Forelimb muscle (tissue), 1 donor: ENCODE measurements around the gene ZNF212. TPM values are rescaled to one million over a fixed set of nuclear protein-coding genes. Genes with fewer than 3 reads are reported as not detected.
"Not testable (repeated sequence)": the region's sequence is repeated elsewhere in the genome, so short reads cannot be mapped to it uniquely, and the experiment has no call there.

Experiments used
- DNase-seq: peaks from one replicate; pipeline ENCODE4 v3.0.0-alpha.2; 2013; ENCODE audit warnings: low read depth
- polyA plus RNA-seq: library from polyadenylated mRNA; unstranded; fragments of 120-200 nt; gene quantifications from one replicate; pipeline ENCODE4 v1.2.1, GENCODE V29; 2013; ENCODE audit not compliant: insufficient read length

ZNF212 gene
- polyA plus RNA-seq, 1 donor = 10.1 TPM

DNA sequence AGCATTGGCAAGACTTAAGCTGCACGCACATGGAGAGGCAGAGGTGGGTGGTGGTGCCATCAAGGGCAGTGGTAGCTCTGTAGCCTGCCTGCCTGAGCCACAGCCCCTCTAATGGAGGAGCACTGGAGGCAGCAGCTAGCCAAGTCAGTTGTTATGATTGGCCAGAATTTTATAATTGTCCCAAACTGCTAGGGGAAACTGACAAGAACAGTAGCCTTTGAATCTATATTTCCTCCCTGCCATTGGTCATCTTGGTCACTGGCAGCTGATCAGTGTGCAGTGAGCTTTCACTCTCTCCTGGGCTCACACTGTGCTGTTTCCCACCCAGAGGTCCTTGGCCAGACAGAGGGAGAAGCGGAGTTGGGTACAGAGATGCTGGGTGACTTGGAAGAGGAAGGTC, 12.9 kb downstream of the ZNF212 start:
- DNase-seq = no peak

DNA sequence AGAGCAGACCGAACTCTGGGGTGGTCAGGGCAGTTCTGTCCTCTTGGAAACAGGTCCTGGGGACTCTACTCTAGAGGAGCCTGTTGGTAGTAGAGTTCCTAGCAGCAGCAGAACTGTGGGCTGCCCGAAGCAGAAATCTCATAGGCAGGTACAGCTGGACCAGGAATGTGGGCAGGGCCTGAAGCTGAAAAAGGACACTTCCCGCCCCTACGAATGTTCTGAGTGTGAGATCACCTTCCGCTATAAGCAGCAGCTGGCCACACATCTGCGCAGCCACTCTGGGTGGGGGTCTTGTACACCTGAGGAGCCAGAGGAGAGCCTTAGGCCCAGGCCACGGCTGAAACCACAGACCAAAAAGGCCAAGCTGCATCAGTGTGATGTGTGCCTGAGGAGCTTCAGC, 14.2 kb downstream of the ZNF212 start:
- DNase-seq = no peak

DNA sequence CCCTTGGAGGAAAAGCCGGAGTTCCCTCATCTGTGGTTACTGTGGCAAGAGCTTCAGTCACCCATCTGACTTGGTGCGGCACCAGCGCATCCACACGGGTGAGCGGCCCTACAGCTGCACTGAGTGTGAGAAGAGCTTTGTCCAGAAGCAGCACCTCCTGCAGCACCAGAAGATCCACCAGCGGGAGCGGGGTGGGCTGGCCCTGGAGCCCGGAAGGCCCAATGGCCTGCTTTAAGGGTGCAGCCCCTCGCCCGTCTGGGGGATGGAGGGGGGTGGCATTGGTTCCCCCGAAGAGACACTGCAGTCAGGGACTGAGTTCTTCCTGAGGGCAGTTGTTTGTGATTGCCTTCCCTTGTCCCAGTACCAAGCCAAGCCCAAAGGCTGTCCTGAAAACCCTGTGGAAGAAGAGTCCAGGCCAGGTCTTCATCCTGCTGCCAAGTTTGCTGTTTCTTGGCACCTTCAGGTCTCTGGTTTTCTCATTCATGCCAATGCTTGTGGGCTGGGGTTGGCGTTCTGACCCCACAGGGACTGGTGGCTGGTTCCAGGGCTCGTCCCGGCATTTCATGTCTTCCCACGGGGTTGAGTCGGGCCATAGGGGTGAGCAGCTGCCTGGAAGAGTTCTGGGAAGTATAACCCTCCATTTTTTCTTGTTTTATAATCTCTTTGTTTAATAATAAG, 14.9 kb downstream of the ZNF212 start:
- DNase-seq = no peak

DNA sequence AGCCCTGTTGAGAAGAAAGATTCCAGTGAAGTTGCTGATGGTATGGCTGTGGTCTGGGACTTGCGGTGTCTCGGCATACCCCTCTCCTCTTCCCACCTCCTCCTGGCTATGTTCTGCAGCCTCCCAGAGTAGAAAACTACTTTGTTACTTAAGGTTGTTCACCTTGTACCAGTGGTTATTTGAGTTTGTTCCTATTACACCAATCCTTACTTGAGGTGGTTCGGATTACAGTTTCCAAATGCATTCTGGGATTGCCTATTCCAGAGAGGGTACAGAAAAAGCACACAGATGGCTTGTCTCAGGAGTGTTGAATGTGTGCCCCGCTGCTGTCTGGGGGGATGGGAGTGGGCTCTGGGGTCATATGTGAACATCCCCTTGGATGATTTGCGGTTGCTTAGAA, 15.7 kb downstream of the ZNF212 start:
- DNase-seq = no peak

DNA sequence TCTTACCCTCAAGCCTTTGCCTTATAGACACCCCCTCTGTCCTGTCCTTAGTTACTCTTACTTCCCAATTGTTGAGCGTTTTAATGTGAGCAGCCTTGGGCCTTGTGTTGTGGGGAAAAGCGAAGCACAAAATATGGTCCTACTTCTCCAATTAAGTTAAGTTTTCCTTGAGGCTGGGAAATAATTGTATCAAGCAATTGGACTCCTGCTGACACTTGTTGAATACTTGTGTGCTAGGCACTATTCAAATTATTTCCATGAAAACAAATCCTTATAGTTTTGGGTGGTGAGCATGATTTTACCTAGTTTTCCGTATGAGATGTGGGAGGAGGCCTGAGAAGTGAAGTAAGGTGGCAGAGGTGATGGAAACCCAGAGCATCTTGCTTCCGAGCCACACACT, 17.1 kb downstream of the ZNF212 start:
- DNase-seq = no peak

DNA sequence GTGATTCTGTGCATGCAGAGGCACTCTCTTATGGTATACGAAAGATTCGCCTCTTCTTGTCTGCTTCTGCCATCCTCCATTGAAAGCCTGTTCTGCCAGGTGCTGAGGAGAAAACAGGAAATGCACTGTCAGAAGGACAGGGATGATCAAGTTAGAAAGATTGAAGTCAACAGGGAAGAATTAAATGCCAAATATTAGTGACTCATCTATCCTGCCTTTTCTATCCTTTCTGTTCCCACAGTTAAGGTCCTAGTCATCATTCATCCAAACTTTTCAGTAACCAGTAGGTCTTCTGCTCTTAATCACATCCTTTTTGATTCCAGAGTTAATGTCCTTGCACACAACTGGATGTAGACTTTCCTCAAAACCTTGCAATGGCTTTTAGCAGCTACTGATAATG, 17.7 kb downstream of the ZNF212 start:
- DNase-seq = no peak

DNA sequence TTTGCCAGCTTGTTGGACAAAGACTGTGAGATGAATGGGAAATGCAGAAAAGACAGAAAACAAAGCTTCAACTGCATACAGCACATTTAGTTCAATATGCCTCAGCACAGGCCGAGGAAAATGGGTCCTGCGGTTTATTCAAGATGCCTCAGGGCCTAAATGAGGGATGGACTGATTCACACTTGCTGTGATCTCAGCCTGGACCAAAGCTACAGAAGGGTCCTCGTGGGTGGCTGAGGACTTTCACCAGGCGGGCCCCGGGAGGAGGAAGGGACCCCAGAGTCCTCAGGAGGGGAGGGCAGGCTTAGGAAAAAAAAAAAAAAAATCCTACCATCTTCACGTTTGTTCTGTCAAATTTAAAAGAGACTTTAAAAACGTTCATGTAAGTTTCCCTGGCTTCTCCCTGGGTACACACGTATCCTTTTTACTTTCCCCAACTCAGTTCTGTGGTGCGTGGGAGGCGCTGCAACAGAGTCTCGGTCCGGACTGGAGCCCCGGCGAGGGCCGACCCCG, 21.9 kb downstream of the ZNF212 start:
- DNase-seq = no peak

DNA sequence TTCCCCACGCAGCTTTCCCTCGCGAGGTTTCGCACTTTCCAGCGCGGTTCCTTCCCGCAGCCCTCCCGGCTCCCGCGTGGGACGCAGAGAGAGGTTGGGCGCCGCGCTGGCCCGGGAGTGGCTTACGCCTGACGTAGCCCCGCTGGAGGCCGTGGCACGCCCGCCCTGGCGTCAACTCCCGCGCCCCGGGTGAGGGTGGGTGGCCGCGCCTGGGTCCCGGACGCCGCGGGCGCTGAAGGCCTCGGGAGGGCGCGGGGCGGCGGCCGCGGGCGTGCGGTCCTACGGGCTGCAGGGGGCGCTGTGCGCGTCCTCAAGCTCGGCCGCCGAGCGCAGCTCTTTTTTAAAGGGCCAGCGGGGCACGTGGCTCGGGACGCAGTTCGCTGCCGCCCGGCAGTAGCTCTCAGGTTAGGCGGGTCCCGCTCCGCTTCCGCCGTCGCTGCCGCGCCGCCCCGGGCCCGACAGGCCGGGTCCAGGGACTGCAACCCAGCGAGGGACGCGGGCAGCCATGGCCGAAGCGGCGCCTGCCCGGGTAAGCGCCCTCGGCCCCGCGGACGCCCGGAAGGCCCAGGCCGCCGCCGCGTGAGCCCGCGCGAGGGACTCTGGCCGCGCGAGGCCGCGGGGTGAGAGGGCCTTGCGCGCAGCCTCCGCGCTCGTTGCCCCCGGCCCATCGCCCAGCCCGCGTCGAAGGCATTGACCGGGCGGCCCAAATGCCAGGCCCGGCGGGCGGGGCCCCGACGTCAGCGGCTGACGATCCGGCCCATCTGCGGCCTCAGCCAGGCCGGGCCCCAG, 22.6 kb downstream of the ZNF212 start, which contains the start of gene ZNF783:
Gene ZNF783, plus strand, starts transcription at position 368 of the 789 bp plus-strand sequence. Its CDS starts 138 bp downstream, at position 506.
- DNase-seq = peak; percentile 62

DNA sequence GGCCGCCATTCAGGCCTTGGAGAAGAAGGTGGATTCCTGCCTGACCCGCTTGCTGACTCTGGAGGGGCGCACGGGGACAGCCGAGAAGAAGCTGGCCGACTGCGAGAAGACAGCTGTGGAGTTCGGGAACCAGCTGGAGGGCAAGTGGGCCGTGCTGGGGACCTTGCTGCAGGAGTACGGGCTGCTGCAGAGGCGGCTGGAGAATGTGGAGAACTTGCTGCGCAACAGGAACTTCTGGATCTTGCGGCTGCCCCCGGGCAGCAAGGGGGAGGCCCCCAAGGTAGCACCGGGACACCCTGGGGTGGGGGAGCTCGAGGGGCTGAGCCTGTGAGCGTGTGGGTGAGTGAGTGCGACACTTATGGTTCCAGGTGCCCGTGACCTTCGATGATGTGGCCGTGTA, 27.0 kb downstream of the ZNF212 start:
- no peak for DNase-seq

DNA sequence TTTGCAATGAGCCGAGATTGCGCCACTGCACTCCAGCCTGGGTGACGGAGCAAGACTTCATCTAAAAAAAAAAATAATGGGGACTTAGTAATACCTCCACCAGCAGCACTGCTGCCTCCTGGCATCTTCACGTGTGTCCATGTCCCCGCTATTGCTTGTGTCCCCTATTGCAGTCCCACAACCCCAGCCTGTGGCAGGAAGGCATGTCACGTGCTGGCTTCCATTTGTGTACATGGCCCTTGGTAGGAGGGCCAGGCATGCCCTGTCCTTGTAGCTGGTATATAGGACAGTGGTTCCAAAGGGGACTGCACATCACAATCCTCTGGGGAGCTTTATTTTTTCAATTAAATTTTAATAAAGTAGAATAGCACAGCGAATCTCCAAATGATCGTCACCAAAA, 28.3 kb downstream of the ZNF212 start:
- no peak for DNase-seq

DNA sequence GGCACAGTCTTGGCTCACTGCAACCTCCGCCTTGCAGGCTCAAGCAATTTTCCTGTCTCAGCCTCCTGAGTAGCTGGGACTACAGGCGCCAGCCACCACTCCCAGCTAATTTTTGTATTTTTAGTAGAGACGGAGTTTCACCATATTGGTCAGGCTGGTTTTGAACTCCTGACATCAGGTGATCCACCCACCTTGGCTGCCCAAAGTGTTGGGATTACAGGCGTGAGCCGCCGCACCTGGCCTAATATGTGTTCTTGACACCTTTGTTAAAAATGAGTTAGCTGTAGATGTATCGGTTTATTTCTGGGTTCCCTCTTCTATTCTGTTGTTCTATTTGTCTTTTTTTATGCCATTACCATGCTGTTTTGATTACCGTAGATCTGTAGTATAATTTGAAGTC, 35.0 kb downstream of the ZNF212 start:
- not testable (repeated sequence) for DNase-seq

DNA sequence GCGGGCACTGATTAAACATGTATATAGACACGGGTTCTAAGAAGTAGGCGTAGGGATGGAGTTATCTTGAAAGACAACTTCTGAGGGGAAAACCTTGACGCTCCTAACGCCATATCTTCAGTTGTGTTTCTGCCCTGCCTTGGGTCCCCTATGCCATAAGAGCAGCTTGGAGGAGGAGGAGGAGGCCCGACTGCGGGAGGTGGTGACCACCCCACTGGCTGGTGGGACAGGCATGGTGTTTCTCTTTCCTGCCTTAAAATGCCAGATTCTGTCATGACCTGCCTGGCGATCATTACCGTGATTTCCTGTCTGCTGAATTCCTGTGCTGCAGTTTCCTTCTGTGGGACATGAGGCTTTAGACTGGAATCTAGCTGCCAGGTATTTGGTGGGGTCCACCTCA, 38.4 kb downstream of the ZNF212 start:
- no peak for DNase-seq

DNA sequence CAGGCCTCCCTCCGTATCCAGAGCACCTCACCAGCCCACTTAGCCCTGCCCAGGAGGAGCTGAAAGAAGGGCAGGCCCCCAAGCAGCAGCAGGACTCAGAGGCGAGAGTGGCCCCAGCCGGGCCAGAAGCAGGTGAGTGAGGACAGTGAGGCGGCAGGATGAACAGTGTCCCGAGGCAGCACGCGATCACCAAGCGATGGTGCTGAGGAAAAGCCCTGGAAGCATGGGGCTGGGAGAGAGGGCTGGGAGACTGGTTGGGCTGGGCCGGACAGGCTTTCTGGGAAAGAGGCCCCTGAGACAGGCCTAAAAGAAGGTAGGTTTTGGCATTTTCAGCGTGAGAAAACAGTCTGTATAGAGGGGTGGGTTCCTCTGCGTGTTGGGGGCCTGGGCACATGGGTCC, 38.9 kb downstream of the ZNF212 start:
- DNase-seq = no peak

DNA sequence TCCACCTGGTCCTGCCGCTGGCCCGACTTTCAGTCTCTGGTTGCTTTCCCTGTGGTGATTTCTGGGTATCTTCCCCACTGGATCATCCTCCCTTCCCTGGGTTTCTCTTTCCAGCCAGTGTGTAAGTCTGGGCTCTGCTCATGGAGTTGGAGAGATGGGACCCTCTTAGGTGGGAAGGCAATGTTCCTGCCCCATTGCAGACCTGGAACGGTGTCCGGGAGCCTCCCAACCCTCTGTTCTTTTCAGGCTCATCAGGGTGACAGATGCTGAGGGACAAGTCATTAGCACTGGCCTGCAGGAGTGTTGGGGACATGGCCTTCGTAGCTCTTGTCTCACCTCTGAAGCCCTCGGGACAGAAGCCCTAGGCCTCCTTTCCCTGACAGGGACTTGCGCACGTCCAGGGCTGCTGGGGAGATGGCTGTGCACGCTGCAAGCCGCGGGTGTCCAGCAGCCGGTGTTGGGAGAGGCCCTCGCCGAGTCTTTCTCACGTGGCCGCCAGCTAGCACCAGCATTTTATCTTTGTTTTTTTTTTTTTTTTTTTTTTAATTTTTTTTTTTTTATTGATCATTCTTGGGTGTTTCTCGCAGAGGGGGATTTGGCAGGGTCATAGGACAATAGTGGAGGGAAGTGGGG, 39.8 kb downstream of the ZNF212 start:
- no peak for DNase-seq

DNA sequence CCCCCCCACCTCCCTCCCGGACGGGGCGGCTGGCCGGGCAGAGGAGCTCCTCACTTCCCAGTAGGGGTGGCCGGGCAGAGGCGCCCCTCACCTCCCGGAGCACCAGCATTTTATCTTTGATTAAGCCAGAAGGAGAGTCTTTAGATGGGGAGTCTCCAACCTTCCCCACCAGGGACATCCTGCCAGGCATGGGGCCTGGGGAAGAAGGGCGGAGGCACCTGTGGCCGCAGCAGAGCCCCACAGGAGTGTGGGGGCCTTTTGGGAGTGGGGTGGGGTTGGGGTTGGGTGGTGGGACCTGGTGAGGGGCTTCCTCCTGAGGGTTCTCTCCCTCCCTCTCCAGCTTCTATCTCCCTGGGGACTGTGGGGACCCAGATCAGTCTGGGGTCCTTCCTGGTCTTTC, 40.7 kb downstream of the ZNF212 start:
- DNase-seq = no peak

DNA sequence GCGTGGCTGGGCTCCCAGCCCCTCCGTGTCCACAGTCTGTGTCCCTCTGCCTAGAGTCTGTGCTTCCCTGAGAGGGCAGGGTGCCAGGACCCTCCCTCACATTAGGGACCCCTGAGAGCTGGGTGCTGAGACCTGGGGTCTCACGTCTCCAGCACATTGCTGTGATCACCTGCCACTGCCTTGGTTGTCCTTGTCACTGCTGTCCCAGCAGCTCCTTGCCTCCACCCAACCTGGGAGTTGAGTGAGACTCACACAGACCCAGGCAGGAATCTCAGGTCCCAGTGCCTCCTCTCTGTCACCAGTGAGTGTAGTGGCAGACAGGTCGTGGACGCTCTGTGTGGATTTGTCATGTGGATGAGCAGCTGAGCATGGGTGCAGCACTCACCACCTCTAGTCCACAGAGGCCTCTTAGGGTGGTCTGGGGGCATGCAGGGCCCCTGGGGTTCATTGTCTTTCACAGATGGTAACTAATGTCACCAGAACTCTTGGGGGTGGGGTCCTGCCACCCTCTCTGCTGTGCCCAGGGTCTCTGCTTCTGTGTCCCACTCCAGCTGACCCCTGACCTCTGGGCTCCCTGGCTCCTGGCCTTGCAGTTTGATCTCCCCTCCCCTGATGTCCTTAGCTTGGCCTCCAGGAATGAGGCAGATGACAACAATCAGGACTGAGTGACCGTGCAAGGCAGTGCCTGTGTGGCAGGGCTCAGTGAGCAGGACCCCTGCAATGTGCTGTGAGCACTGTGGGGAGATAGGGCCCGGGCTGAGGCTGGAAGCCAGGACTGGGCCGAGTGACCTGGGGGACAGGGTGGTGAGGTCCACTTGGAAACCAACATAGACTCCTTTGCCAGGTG, 41.4 kb downstream of the ZNF212 start:
- DNase-seq = no peak

DNA sequence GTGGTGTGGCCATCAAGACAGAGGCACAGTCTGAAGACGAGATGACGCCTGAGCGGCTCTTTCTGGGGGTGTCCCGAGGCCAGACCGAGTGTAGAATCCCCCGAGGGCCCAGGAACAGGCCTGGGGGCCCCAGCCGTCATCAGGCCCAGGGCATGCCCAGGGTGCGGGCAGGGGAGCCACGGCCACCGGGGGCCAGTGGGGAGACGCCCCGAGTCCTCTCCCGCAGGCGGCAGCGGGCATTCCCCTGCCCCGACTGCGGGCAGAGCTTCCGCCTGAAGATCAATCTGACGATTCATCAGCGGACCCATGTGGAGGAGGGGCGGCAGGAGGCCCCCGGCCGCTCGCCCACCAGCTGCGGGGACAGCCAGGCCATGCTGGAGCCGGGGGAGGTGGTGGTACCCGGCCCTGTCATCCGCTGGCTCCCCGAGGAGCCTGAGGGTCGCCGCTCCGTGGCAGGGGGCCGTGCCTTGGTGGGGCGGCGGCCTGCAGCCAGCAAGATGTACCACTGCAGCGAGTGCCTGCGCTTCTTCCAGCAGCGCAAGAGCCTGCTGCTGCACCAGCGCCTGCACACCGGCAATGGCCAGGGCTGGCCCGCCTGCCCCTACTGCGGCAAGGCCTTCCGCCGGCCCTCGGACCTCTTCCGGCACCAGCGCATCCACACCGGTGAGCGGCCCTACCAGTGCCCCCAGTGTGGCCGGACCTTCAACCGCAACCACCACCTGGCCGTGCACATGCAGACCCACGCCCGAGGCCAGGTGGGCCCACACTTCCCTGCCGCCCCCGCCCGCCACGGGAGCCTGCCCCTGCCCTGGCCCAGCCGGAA, 42.3 kb downstream of the ZNF212 start:
- DNase-seq = no peak

DNA sequence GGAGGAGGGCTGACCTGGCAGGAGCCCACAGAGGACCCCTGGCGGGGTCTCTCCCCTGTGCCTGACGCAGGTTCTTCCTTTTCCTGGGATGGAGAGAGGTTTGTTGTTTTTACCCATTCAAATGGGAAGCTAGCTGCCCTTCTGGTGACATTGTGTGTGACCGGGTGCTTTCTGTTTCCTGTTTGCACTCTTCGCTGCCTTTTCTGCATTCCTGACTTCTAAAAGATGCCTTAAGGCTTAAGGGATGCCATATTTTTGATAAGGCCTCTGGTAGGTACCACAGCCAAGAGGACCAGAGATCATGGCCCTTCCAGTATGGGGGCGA, 42.8 kb downstream of the ZNF212 start:
- no peak for DNase-seq

DNA sequence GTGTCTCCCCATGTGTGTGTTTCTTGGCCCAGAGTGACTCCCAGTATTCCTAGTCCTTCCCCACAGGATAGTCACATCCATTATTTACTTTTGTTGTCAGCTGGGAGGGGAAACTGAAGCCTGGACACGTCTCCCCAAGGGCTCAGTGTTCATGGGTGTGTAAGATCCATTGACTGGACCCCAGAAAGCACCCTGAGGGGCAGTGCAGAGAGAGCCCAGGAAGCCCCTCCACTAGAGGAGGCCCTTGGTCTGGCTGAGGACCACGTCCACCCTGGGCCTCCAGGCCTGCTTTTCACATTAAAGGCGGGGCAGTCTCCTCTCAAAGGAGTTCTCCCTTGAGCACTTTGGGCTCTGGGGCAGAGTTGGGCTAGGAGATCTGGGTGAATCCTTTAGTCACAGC, 43.9 kb downstream of the ZNF212 start:
- DNase-seq = no peak

DNA sequence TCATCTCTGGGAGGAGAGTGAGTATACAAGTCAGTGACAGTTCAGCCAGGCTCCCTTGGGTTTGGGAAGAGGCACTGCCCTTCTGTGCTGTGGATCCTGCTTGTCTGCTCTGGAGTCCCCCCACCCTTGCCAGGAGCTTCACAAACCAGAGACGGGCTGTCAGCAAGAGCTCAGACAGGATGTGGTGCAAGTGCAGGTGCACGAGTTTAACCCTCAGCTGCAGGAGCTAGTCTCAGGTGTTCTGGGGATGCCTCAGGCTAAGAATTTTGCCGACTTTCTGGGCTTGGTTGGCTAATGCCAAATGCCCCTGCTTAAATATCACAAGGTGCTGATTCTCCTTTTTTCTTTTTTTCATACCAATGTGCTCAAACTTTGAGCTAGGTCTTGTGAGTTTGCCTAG, 44.9 kb downstream of the ZNF212 start:
- DNase-seq = no peak
